Keratinocyte (primary cell): ENCODE results near the gene FRAS1.

Experiments
- CTCF ChIP-seq, 3 experiments: IDR thresholded peaks in 1 of 3; conservative IDR thresholded peaks in 1 of 3; optimal IDR thresholded peaks in 1 of 3; 2 replicates in 2 of 3; 3 replicates in 1 of 3; pipeline versions ENCODE3 to v1.5.1; 2011; ENCODE audit warnings: low read length in 3 of 3, mild to moderate bottlenecking in 3 of 3, moderate library complexity in 2 of 3, control low read depth in 1 of 3, inconsistent platforms in 1 of 3; ENCODE audit not compliant: insufficient read depth in 2 of 3; ENCODE audit errors: extremely low read depth in 1 of 3
- EZH2 ChIP-seq: IDR thresholded peaks from one replicate; pipeline ENCODE4 v1.6.1; 2012; ENCODE audit warnings: inconsistent platforms, mild to moderate bottlenecking, low read length, moderate library complexity

DNA sequence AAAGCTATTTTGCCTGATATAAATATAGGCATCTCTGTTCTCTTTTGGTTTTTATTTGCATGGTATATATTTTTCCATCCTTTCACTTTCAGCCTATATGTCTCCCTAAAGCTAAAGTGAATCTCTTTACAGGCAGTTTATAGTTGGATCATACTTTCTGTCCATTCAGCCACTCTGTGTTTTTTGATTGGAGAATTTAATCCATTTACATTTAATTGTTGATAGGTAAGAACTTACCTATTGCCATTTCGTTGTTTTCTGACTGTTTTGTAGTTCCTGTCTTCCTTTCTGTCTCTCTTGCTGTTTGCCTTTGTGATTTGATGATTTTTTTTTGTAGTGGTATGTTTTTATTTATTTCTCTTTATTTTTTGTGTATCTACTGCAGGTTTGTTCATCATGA is 338.5 kb downstream of the FRAS1 start:
- TF ChIP-seq CTCF (optimal IDR thresholded peaks at IDR 0.05 in 1 of 3, IDR thresholded peaks at IDR 0.05 in 1 of 3, conservative IDR thresholded peaks at IDR 0.05 in 1 of 3; ENCODE audit: extremely low read depth in 1 of 3, insufficient read depth in 2 of 3, low read length in 3 of 3): no peak
- TF ChIP-seq EZH2: no peak
